Mucosa of descending colon (tissue), 3 donors: Measurements from ENCODE around the gene LY6G6F. TPM values are rescaled to one million over a fixed set of nuclear protein-coding genes. Genes with fewer than 3 reads are reported as not detected.

Experiments
- ATAC-seq: fragments of 200-7000 bp; cut with Tn5 transposase; one replicate; pipeline ENCODE4 v1.9.1; 2020; ENCODE audit warnings: mild to moderate bottlenecking, moderate library complexity
- DNase-seq, 3 donors: peaks; one replicate each; pipeline ENCODE4 v3.0.0-alpha.2; 2020
- H3K36me3 ChIP-seq: fragments of 200-600 bp; one replicate; pipeline ENCODE4 v1.8.0; 2021; ENCODE audit warnings: low read depth, mild to moderate bottlenecking
- H3K4me1 ChIP-seq: fragments of 200-600 bp; one replicate; pipeline ENCODE4 v1.8.0; 2021; ENCODE audit warnings: low read depth, mild to moderate bottlenecking
- H3K4me3 ChIP-seq: fragments of 200-600 bp; one replicate; pipeline ENCODE4 v1.8.0; 2021; ENCODE audit warnings: mild to moderate bottlenecking
- H3K9me3 ChIP-seq: fragments of 200-600 bp; one replicate; pipeline ENCODE4 v1.8.0; 2021; ENCODE audit warnings: mild to moderate bottlenecking
- CTCF ChIP-seq: fragments of 200-600 bp; IDR thresholded peaks from one replicate; pipeline ENCODE4 v1.8.0; 2022; ENCODE audit warnings: antibody characterized with exemption, mild to moderate bottlenecking
- intact Hi-C, 2 donors: fragments of 100-400 bp; cut with DNase I in 1 of 2; cut with micrococcal nuclease in 1 of 2; formaldehyde crosslinking; loops; one replicate each; pipeline versions ENCODE4 v1.11.0 to v1.11.1; 2022; cut with DNase I, micrococcal nuclease
- total RNA-seq, 3 donors: library from RNA; stranded (reverse); fragmentation: NEBNext Ultra II Directional in 2 of 3; extraction: Animal tissue kit (Norgen Biotek cat#: 25700) in 2 of 3; gene quantifications; one replicate each; pipeline versions ENCODE4 v1.2.1 to v1.2.4, GENCODE V29; 2021 to 2023
- donor health status: DM: no; HTN: no; CAD: no; lungs with moderate emphysema.
- donor health status: DM: no; HTN: no; CAD: no.
- donor health status: DM: no; HTN: yes; CAD: no.

Gene LY6G6F
- total RNA-seq, 3 donors from 2014 or later: not detected

DNA sequence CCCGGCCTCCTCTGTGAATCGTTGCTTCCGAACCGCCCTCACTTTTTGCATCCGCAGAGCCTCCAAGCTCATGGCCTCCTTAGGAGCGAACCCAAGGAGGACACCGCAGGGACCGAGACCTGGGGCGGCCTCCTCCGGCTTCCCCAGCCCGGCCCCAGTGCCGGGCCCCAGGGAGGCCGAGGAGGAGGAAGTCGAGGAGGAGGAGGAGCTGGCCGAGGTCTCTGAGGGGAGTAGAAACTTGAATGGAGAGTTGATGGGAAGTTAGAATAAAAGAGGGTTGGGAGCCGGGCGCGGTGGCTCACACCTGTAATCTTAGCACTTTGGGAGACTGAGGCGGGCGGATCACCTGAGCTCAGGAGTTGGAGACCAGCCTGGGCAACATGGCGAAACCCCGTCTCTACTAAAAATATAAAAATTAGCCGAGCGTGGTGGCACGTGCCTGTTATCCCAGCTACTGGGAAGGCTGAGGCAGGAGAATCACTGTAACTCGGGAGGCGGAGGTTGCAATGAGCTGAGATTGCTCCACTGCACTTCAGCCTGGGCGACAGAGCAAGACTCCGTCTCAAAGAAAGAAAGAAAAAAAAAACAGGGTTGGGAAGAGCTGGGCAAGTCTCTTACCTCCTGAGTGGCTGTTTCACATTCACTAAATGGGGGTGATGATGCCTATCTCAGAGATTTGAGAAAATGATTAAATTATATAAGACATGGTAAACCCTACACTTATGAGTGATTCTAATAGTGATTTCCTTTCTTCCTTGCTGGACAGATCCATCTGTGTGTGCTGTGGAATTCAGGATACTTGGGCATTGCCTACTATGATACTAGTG lies 33.9 kb downstream of the LY6G6F start:
- Histone ChIP-seq H3K9me3 (no peaks in the 10 kb centered on the region), H3K4me1 (peaks cover 23% of the 10 kb centered on the region), H3K36me3 (no peaks in the 10 kb centered on the region), H3K4me3 (peak overlapping the region; percentile 20)
- DNase-seq: peak in 2 of 3 donors; percentile 46 to 72
- ATAC-seq: peak; percentile 0
- intact Hi-C loops: no loop called here
- no peak for TF ChIP-seq CTCF

DNA sequence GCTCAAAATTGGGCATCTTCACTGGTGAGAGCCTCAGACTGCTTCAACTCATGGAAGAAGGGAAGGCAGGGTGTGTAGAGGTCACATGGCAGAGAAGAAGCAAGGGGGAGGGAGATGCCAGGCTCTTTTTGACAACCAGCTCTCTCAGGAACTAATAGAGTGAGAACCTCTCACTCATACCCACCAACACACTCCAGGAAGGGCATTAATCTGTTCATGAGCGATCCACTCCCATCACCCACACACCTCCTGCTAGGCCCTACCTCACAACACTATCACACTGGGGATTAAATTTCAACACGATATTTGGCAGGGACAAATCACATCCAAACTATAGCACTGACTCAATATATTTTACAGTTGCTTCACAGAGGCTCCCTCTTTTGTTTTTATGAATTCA lies 35.1 kb downstream of the LY6G6F start:
- ATAC-seq (no peak), DNase-seq (no peak)
- H3K36me3 ChIP-seq: no peaks in the 10 kb centered on the region
- TF ChIP-seq CTCF: no peak
- peaks cover 20% of the 10 kb centered on the region for H3K4me1 ChIP-seq
- no peak overlapping the region for H3K4me3 ChIP-seq
- intact Hi-C loops: no loop called here
- H3K9me3 ChIP-seq: no peaks in the 10 kb centered on the region

GRCh38 chr6:31742894-31743293 lies 36.2 kb downstream of the LY6G6F start:
- H3K9me3 ChIP-seq: no peaks in the 10 kb centered on the region
- intact Hi-C loops: no loop called here
- no peak for ATAC-seq

GRCh38 chr6:31744422-31744821 lies 37.8 kb downstream of the LY6G6F start:
- Histone ChIP-seq H3K36me3 (no peaks in the 10 kb centered on the region), H3K4me3 (no peak overlapping the region), H3K4me1 (peaks cover 5% of the 10 kb centered on the region), H3K9me3 (no peaks in the 10 kb centered on the region)
- TF ChIP-seq CTCF: no peak
- ATAC-seq: no peak
- no peak for DNase-seq
- intact Hi-C loops: no loop called here

More at GRCh38 chr6:31742894-31743293, 36.2 kb downstream of the LY6G6F start:
- peaks cover 11% of the 10 kb centered on the region for H3K4me1 ChIP-seq
- H3K36me3 ChIP-seq: no peaks in the 10 kb centered on the region
- no peak for TF ChIP-seq CTCF
- DNase-seq: no peak
- H3K4me3 ChIP-seq: no peak overlapping the region

- intact Hi-C loops: no loop called here
- Histone ChIP-seq H3K4me3 (no peak overlapping the region), H3K4me1 (no peaks in the 10 kb centered on the region), H3K9me3 (no peaks in the 10 kb centered on the region), H3K36me3 (no peaks in the 10 kb centered on the region)
- ATAC-seq: no peak
- no peak for TF ChIP-seq CTCF
- no peak for DNase-seq
Measured at GRCh38 chr6:31749301-31750036, 42.8 kb downstream of the LY6G6F start.
